Upper lobe of left lung (tissue), 4 donors: ENCODE measurements around the gene WASF3.

Experiments
- CTCF ChIP-seq, 6 experiments: fragments of 450-650 bp in 4 of 6; fragments of 200-600 bp in 2 of 6; sonication (generic) in 2 of 6; IDR thresholded peaks; one replicate each; pipeline ENCODE4 v1.5.1; 2016 to 2019; ENCODE audit warnings: antibody characterized with exemption in 6 of 6
- POLR2AphosphoS5 ChIP-seq, 2 donors: sonication (generic); formaldehyde crosslinking; IDR thresholded peaks; one replicate each; pipeline ENCODE4 v1.5.1; 2017; ENCODE audit warnings: antibody characterized with exemption in 2 of 2

GRCh38 chr13:26534036-26534726 lies 23.3 kb upstream of the WASF3 start:
- TF ChIP-seq CTCF (IDR thresholded peaks at IDR 0.05): no peak
- no peak for TF ChIP-seq POLR2AphosphoS5 (IDR thresholded peaks at IDR 0.05)
